ENCODE measurements around the gene FRS3.

The FRS3 gene

DNA sequence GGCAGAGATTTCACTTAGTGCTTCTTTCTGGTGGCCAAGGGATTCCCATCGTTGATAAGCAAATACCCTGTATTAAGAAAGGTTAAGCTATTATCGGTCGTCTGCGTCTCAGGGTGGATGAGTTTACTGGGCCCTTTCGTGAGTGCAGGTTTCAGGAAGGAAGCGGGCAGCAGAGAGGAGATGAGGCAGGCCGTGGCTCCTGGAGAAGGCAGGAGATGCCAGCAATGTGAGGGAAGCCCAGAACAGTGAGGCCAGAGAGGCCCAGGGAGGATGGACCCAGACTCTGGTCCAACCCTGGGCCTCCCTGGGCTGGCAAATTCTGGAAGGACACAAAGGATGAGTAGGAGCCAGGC is 55.5 kb downstream of the FRS3 start:
- H3K79me2 ChIP-seq (ENCODE audit: insufficient read depth, low read length) = peaks cover 100% of the 10 kb centered on the region
- peak overlapping the region; percentile 54 for H3K9ac ChIP-seq (ENCODE audit: low read length)
- no peaks in the 10 kb centered on the region for H4K20me1 ChIP-seq (ENCODE audit: low read depth, low read length)
- no peaks in the 10 kb centered on the region for H3K9me3 ChIP-seq (ENCODE audit: insufficient read depth, low read length)
- no peaks in the 10 kb centered on the region for H3K27me3 ChIP-seq (ENCODE audit: low read length)
- H3K4me3 ChIP-seq (ENCODE audit: insufficient read depth, low read length, poor library complexity, severe bottlenecking) = peak overlapping the region; percentile 30
- peaks cover 28% of the 10 kb centered on the region for H3F3A ChIP-seq (ENCODE audit: insufficient read depth)
- peak overlapping the region; percentile 84 for H3K27ac ChIP-seq (ENCODE audit: low read depth, low read length)
- no peaks in the 10 kb centered on the region for H3K9me2 ChIP-seq (replicated peaks; ENCODE audit: insufficient read depth, low read length)
- TF ChIP-seq, protein P1, sequence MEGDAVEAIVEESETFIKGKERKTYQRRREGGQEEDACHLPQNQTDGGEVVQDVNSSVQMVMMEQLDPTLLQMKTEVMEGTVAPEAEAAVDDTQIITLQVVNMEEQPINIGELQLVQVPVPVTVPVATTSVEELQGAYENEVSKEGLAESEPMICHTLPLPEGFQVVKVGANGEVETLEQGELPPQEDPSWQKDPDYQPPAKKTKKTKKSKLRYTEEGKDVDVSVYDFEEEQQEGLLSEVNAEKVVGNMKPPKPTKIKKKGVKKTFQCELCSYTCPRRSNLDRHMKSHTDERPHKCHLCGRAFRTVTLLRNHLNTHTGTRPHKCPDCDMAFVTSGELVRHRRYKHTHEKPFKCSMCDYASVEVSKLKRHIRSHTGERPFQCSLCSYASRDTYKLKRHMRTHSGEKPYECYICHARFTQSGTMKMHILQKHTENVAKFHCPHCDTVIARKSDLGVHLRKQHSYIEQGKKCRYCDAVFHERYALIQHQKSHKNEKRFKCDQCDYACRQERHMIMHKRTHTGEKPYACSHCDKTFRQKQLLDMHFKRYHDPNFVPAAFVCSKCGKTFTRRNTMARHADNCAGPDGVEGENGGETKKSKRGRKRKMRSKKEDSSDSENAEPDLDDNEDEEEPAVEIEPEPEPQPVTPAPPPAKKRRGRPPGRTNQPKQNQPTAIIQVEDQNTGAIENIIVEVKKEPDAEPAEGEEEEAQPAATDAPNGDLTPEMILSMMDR (IDR thresholded peaks at IDR 0.05; ENCODE audit: insufficient read depth, low read length, poor library complexity, severe bottlenecking) = no peak
- no peak for TF ChIP-seq EZH2phosphoT487 (conservative IDR thresholded peaks at IDR 0.05; ENCODE audit: low read length)
- no peak overlapping the region for H2AFZ ChIP-seq (ENCODE audit: low read depth, low read length, severe bottlenecking)
- H3K36me3 ChIP-seq (ENCODE audit: low read length) = no peaks in the 10 kb centered on the region
- H3K4me2 ChIP-seq (ENCODE audit: low read depth, low read length, poor library complexity, severe bottlenecking) = peak overlapping the region; percentile 59

DNA sequence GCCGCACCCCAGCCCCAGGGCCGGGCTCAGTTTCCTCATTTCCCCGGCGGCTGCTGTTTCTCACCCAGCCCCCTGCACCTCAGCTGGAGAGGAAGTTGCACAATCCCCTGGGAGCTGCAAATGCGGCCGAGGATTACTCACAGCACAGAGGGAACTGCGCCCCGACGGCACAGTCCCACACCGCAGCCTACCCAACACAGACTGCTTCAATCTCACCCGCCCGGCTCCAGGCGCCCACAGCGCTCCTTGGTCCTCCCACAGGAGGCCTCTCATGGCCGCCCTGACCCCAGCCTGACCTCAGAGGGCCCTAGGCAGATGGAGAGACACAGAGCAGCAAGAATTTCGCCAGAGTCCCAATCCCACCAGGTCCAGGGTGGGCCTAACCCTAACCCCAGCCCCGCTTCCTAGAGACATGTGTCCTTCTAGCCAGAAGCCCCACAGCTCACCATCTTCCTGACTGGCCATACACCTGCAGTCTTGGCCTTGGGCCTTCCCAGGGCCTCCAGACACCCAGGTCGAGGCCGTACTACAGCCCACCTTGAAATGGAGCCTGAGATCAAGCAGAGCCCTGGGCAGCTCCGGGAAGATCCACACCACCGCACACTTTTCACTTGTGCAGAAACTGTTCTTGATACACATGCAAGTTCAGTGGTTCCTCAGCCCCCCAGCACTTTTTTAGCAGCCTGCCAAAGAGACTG is 56.0 kb downstream of the FRS3 start:
- Histone ChIP-seq H2AFZ (ENCODE audit: low read depth, low read length, severe bottlenecking) (no peak overlapping the region), H3K27me3 (ENCODE audit: low read length) (no peaks in the 10 kb centered on the region), H3K27ac (ENCODE audit: low read depth, low read length) (peak overlapping the region; percentile 84), H3K79me2 (ENCODE audit: insufficient read depth, low read length) (peaks cover 100% of the 10 kb centered on the region), H3K9ac (ENCODE audit: low read length) (peak overlapping the region; percentile 54), H4K20me1 (ENCODE audit: low read depth, low read length) (no peaks in the 10 kb centered on the region), H3K4me3 (ENCODE audit: insufficient read depth, low read length, poor library complexity, severe bottlenecking) (peak overlapping the region; percentile 30), H3K9me2 (replicated peaks; ENCODE audit: insufficient read depth, low read length) (no peaks in the 10 kb centered on the region), H3F3A (ENCODE audit: insufficient read depth) (peaks cover 25% of the 10 kb centered on the region), H3K4me2 (ENCODE audit: low read depth, low read length, poor library complexity, severe bottlenecking) (peak overlapping the region; percentile 59), H3K36me3 (ENCODE audit: low read length) (no peaks in the 10 kb centered on the region), H3K9me3 (ENCODE audit: insufficient read depth, low read length) (no peaks in the 10 kb centered on the region)
- TF ChIP-seq, protein P1 (IDR thresholded peaks at IDR 0.05; ENCODE audit: insufficient read depth, low read length, poor library complexity, severe bottlenecking) = no peak
- no peak for TF ChIP-seq EZH2phosphoT487 (conservative IDR thresholded peaks at IDR 0.05; ENCODE audit: low read length)

DNA sequence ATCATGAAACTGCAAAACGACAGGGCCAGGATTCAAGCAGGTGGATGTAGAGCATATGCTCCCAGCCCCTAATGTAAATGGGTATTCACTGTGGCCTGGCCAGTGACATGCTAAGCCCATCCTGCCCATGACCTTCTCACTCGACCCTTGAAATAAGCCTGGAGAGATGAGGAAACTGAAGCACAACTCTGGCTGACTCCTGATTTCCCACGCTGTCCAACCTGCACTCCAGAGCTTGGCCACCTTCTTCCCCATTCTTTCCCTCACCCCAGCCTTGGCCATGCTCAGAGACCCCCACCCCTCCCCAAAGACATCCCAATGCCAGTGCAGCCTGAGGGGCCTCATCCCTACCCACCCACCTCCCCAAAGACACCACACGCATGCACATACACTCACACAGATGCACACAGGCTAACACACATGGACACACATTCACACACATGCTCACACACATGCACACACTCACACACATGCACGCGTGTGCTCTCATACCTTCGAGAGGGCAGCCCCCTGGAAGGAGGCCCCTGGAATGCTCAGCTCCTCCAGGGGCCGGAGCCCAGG is 56.7 kb downstream of the FRS3 start:
- Histone ChIP-seq H3K4me2 (ENCODE audit: low read depth, low read length, poor library complexity, severe bottlenecking) (peak overlapping the region; percentile 59), H3K9me3 (ENCODE audit: insufficient read depth, low read length) (no peaks in the 10 kb centered on the region), H3K9ac (ENCODE audit: low read length) (peak overlapping the region; percentile 54), H3K27ac (ENCODE audit: low read depth, low read length) (peak overlapping the region; percentile 84), H3F3A (ENCODE audit: insufficient read depth) (peaks cover 25% of the 10 kb centered on the region), H3K4me3 (ENCODE audit: insufficient read depth, low read length, poor library complexity, severe bottlenecking) (no peak overlapping the region), H3K36me3 (ENCODE audit: low read length) (no peaks in the 10 kb centered on the region), H3K27me3 (ENCODE audit: low read length) (no peaks in the 10 kb centered on the region), H2AFZ (ENCODE audit: low read depth, low read length, severe bottlenecking) (no peak overlapping the region), H4K20me1 (ENCODE audit: low read depth, low read length) (no peaks in the 10 kb centered on the region), H3K79me2 (ENCODE audit: insufficient read depth, low read length) (peaks cover 100% of the 10 kb centered on the region), H3K9me2 (replicated peaks; ENCODE audit: insufficient read depth, low read length) (no peaks in the 10 kb centered on the region)
- no peak for TF ChIP-seq EZH2phosphoT487 (conservative IDR thresholded peaks at IDR 0.05; ENCODE audit: low read length)
- TF ChIP-seq, protein P1 (IDR thresholded peaks at IDR 0.05; ENCODE audit: insufficient read depth, low read length, poor library complexity, severe bottlenecking) = no peak
